ENCODE data around the gene TMEM141.

GRCh38 chr9:136756836-136757235 is 34.3 kb upstream of the TMEM141 start:
- TF ChIP-seq EZH2phosphoT487 (IDR thresholded peaks at IDR 0.05; ENCODE audit: borderline replicate concordance, low read depth, low read length) (no peak), CTCF (conservative IDR thresholded peaks at IDR 0.05; ENCODE audit: low read length) (no peak)
